ENCODE data around the gene ADGRE2. TPM values are rescaled to one million over a fixed set of nuclear protein-coding genes. Genes with fewer than 3 reads are reported as not detected.
A peak's percentile ranks its signal among the peaks of the same experiment; 100 is the strongest.

Gene ADGRE2
- polyA plus RNA-seq, 4 donors, result 0.37 to 0.69 (median 0.59) TPM

DNA sequence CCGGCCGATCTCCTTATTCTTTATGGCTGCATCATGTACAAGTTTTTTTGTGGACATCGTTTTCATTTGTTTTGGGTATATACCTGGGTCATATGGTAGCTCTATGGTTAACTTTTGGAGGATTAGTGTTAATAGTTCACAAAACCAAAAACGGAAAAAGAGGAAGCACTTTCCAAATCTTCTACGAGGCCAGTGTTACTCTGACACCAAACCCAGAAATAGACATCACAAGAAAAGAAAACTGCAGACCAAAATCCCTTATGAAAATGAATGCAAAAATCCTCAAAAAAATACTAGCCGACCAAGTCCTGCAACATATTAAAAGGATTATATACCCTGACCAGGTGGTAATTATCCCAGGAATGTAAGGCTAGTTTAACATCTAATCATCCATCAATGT, 29.8 kb downstream of the ADGRE2 start:
- DNase-seq (ENCODE audit: low read depth in 4 of 4, low spot score in 2 of 4), result no peak

DNA sequence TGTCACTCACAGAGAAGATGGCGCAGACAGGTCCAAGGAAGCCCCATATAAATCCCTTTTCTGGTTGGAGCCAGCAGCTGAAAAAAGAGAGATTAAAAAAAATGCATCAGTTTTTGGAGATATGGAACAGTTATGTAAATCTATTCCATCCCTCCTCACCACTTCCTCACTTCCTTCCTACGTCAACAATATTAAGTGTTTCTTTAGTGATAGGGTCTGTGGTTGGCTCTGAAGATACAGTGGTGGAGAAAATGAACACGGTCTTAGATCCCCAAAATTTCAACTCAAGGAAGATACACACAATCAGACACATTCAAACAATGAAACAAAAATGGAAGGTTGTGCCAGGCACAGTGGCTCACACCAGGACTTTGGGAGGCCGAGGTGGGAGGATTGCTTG, 31.5 kb downstream of the ADGRE2 start:
- no peak for DNase-seq (ENCODE audit: low read depth in 4 of 4, low spot score in 2 of 4)

DNA sequence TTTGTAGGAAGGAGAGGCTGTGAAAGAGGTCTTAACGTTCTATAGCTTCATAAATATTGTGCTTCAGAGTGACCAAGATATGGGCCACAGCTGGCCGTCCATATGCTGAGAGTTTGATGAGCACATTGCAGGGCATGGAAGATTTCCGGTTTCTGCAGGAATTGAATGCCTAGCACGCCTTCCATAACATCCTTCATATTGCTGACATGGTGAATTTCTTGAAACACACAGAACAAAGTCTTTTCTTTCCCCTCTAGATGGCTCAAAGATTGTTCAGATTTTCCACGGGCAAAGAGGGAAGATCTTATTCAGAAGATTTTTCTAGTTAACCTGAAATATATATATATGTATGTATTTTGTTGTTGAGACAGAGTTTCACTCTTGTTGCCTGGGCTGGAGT, 42.4 kb downstream of the ADGRE2 start:
- DNase-seq (ENCODE audit: low read depth in 4 of 4, low spot score in 2 of 4), result no peak

DNA sequence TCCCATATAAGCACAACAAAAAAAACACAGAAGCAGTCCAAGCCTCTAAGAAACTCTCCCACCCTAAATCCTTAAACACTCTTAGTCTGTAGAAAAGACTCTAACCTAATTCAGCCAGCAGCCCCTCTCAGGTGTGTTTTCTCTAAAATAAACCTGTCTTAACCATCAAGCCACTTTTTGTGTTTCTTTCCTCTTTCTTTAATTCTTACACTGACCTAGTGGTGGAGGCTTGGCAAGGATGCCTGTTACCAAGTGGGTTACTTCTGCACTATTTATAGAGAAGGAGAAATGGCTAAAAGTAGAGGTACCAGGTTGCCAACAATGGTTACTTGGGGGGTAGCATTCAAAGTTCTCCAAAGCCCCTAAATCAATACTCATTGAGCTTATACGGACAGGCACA, 44.8 kb downstream of the ADGRE2 start:
- no peak for DNase-seq (ENCODE audit: low read depth in 4 of 4, low spot score in 2 of 4)

DNA sequence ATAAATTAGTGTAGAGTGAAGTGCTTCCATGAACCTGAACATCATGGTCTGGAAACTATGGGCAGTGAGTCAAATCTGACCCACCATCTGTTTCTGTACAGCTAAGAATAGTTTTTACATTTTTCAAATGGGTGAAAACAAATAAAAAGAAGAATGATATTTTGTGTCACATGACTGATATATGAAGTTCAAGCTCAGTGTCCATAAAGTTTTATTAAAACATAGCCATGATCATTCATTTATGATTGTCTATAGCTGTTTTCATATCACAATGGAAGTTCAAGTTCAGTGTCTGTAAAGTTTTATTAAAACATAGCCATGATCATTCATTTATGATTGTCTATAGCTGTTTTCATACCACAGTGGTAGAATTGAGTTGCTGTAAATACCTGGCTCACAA, 45.9 kb downstream of the ADGRE2 start:
- no peak for DNase-seq (ENCODE audit: low read depth in 4 of 4, low spot score in 2 of 4)

DNA sequence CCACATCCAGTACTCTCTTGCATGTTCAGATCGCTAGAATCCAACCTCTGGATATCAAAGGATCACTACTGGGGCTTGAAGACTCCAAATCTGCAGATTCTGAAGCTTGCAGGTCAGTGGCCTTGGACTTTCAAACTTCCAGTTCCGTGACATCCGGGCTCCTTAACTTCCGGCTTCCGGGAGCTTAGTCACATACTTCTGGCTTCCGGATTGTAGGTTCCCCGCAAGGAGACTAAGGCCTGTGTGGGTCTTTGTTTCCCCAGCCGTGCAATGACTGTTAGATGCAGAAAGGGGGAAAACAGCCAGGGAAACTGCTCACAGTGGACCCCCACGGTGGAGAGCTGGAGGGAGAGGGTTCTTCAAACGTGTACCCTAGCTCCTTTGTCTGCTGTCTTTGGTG, 47.2 kb downstream of the ADGRE2 start:
- no peak for DNase-seq (ENCODE audit: low read depth in 4 of 4, low spot score in 2 of 4)

DNA sequence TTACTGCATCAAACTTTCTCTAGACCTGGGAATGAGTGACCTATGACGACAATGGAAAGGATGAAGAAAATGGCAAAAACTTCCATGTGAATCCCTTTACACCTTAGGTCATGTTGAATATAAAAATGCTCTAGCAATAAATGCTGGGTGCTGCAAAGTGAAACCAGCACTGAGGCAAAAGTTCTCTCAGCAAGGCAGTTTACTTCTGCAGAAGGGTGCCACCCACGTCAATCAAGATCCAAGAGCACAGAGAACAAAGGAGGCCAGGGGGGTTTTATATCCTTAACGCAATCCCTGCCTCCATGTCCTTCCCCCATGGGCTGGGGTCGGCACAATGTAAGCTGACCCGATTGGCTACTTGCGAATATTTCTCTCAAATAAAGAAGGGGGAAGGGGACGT, 49.8 kb downstream of the ADGRE2 start:
- DNase-seq (ENCODE audit: low read depth in 4 of 4, low spot score in 2 of 4), result no peak

DNA sequence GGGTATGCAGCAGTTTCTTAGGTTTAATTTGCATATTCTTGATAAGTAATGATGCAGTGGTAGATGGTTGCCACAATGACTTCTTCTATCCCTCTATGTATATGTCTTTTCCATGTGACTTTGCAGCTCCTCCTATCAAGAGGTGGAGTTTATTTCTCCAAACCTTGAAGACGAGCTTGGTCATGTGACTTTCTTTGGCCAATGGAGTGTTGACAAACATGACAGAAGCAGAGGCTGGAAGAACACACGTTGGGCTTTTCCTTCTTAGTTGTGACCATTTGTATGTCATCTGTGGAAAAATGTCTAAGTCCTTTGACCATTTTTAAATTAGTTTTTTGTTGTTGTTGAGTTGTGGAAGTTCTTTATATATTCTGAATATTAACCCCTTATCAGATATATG, 56.2 kb downstream of the ADGRE2 start:
- no peak for DNase-seq (ENCODE audit: low read depth in 4 of 4, low spot score in 2 of 4)

DNA sequence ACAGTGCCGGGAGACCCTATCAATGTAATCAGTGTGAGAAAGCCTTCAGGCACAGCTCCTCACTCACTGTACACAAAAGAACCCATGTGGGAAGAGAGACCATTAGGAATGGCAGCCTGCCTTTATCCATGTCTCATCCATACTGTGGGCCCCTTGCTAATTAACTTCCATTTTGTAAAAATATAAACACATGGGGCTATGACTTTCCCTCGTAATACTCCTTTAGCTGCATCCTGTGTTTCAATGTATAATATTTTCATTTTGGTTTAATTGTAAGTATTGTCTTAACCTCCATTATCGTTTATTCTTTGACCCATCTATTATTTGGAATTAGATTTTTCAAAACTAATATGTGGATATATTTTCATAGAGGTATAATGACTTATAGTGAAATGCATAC, 59.2 kb downstream of the ADGRE2 start:
- DNase-seq (ENCODE audit: low read depth in 4 of 4, low spot score in 2 of 4), result no peak

DNA sequence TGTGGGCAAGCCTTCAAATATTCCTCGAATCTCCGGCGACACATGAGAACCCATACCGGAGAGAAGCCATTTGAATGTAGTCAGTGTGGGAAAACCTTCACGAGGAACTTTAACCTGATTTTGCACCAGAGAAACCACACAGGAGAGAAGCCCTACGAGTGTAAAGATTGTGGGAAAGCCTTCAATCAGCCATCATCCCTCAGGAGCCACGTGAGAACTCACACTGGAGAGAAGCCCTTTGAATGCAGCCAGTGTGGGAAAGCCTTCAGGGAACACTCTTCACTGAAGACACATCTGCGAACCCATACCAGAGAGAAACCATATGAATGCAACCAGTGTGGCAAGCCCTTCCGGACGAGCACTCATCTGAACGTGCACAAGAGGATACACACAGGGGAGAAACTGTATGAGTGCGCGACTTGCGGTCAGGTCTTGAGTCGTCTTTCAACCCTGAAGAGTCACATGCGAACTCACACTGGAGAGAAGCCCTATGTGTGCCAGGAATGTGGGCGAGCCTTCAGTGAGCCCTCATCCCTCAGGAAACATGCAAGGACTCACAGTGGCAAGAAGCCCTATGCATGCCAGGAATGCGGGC, 59.7 kb downstream of the ADGRE2 start:
- no peak for DNase-seq (ENCODE audit: low read depth in 4 of 4, low spot score in 2 of 4)

DNA sequence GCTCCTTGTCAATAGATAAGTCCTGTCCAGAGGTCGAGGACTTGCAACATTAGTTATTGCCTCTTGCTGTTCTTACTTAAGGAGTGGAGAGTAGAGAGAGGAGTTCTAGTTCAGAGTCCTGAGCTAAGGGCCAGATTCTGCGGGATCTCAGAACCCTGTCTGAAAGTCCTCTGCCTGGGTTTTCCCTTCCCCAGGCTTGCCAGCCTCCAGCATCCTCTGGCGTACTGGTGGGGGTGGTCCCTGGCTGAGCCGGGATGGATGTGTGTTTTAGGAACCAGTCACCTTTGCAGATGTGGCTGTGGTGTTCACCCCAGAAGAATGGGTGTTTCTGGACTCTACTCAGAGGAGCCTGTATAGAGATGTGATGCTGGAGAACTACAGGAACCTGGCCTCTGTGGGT, 62.5 kb downstream of the ADGRE2 start:
- no peak for DNase-seq (ENCODE audit: low read depth in 4 of 4, low spot score in 2 of 4)

DNA sequence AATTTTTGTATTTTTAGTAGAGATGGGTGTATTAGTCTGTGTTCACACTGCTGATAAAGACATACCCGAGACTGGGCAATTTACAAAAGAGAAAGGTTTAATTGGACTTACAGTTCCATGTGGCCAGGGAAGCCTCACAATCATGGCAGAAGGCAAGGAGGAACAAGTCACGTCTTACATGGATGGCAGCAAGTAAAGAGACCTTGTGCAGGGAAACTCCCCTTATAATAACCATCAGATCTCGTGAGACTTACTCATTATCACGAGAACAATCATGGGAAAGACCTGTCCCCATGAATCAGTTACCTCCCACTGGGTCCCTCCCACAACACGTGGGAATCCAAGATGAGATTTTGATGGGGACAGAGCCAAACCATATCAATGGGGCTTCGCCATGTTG, 73.9 kb downstream of the ADGRE2 start:
- no peak for DNase-seq (ENCODE audit: low read depth in 4 of 4, low spot score in 2 of 4)

DNA sequence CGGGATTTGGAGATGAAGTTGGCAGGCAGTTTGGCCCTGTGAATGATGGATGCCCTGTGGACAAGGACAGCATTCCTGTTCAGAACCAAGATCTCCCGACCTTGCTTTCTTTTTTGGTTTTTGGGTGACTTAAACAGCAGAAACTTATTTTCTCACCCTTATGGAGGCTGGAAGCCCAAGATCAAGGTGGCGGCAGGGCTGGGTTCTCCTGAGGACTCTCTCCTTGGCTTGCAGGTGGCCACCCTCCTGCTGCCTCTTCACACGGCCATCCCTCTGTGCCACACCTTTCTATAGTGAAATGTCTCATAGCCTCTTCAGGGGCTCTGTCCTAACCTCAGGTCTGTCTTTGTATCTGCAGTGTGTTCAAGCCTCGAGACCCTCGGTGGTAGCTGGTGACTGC, 74.5 kb downstream of the ADGRE2 start:
- no peak for DNase-seq (ENCODE audit: low read depth in 4 of 4, low spot score in 2 of 4)

DNA sequence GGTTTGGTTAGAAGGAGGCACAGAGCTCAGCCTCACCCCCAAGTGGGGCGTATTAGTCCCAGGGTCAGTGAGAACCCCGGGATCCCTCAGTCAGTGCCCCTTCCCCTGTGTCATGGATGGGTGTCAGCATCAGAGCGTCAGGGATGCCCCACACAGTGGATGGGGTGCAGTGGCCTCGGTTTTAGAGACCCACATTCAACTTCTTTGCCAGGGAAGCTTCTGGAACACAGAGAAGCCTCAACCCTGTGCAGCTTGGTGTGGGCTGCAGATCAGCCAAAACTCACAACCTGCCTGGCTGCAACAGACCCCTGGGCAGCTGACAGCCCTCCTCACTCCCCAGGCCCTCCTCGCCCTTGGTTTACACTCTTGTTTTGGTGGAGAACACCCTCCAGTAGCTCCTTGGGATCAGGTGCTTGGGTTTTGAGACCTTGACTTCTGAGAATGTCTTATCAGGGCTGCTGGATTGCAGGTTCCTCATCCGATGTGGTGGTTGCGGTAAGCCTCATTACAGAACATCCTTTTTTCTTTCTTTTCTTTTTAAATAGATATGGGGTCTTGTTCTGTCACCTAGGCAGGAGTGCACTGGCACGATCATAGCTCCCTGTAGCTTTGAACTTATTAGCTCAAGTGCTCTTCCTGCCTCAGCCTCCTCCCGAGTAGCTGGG, 77.5 kb downstream of the ADGRE2 start:
- DNase-seq (ENCODE audit: low read depth in 4 of 4, low spot score in 2 of 4), result no peak

DNA sequence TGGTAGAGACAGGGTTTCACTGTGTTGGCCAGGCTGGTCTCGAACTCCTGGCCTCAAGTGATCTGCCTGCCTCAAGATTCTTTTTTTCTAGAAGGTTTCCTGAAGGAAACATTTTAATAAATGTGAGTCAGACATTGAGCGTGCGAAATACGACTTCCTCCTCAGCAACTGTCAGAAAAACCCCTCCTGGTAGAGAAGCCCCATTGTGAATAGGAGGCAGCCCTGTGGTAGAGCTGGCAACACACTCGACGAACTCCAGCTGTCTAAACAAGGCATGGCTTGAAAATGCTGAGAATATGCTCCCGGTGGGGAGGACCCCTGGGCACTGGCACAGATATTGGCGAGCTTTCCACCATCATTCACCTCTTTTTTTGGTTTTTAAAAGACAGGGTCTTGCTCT, 78.7 kb downstream of the ADGRE2 start:
- no peak for DNase-seq (ENCODE audit: low read depth in 4 of 4, low spot score in 2 of 4)

DNA sequence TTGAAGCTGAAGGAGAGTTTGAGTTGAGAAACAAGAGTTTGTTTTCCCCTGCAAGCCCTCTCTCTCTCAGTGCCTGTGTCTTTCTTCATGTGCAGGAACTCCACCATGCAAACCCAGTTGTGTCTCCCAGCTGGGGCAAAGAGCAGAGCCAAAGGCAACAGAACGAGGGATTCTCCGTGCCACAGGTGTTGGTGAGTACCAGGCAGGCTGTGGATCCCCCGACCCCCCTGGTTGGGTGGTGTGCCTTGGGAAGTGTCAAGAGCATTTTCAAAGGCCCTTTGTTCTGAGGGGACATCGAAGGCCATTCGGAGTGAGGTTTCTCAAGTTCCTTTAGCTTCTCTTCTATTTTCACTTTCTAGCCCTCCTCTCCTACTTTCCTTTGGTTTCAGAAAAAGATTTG, 82.9 kb downstream of the ADGRE2 start:
- DNase-seq (ENCODE audit: low read depth in 4 of 4, low spot score in 2 of 4), result no peak

DNA sequence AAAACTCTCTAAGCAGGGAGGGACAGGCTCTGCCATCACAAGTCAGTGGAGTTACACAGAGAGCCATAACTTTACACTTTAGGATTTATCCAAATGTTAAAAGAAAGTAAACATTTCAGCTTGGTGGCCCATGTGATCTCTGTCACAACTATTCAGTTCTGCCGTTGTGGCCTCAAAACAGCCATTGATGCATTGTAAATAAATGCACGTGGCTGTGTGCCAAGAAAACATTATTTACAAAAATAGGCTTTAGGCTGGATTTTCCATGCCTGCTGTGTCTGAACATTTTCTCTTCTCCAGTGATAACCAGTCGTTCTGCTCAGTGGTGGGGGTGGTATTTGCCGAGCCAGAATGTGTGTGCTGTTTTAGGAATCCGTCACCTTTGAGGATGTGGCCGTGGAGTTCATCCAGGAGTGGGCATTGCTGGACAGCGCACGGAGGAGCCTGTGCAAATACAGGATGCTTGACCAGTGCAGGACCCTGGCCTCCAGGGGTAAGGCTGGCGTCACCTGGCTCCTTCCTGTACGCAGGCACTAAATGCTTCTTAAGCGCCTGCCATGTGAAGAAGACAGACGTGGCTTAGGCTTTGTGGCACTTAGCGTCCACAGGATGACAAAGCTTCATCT, 83.6 kb downstream of the ADGRE2 start:
- no peak for DNase-seq (ENCODE audit: low read depth in 4 of 4, low spot score in 2 of 4)

DNA sequence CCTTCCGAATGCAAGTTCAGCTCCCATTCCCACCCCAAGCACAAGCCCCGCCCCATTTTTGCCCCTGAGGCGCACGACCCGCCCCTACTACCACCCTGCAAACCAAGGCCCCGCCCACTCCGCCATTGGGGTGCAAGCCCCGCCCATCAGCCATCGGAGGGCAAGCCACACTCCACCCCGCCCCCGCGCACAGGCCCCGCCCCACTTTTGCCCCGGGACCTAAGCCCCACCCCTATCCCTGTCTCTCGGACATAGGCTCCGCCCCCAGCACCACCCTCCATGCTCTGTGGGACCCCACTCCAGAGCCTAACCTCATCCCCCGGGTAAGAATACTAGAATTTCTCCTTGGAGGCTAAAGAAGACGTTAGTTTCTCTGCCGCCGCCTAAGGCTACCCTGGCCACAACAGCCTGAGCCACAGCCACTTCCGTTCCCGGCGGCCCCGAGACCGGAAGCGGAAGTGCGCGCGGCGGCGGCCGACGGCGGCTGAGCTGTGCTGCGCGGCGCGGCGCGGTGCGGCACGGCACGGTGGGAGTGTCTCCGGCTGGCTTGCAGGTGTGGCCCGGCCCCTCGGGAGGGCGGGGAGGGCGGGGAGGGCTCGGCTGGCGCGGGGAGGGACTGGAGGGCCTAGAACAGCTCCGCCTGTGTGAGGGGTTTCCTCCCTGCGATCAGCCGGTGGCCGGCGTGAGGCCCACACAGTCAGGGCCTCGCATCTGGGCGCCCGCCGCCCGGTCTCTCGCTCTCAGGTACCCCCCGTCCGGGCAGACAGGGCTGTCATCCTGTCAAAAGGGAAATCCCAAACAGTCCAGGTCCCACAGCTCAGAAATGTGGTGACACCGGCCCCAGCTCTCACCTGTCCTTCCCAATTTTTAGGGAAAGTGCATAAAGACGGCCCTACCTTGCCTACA, 88.5 kb downstream of the ADGRE2 start, which contains the start of gene ZNF333:
ZNF333 (plus strand) TSS at position 451 of the 906 bp plus-strand sequence. CDS start 3,444 bp downstream, outside the sequence.
- DNase-seq (ENCODE audit: low read depth in 4 of 4, low spot score in 2 of 4), result peak; percentile 72 to 82 (median 75)

DNA sequence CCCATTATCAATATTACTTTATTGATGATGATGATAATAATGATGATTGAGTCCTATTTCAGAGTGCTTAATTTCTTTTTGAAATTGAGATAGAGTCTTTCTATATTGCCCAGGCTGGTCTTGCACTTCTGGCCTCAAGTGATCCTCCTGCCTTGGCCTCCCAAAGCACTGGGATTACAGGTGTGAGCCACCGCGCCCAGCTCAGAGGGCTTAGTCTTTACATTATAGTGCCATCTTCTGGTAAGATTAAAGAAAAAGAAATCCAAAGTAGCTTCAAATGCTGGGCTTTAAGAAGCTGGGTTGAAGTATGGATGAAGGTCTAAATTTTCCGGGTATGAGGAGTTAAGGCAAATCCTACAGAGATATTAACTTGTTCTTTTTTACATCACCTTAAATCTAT, 91.9 kb downstream of the ADGRE2 start:
- DNase-seq (ENCODE audit: low read depth in 4 of 4, low spot score in 2 of 4), result no peak

DNA sequence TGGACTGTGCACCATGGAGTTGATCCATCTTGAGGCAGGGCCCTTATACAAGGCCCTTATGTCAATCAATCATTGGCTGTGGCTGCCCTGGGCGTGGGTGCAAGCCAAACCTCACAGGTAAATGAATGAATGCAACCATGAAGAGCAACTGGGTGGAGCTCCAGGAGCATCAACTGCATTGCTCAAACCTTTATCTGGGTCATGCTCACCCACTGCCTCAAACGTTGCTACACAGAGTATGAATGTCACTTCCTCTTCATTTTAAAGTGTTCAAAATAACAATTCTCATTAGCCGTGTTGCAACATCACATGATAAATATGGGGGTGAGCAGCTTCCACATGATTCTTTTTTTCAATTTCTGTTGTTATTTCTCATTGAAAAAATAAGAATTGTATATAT, 94.9 kb downstream of the ADGRE2 start:
- no peak for DNase-seq (ENCODE audit: low read depth in 4 of 4, low spot score in 2 of 4)

Data from left renal cortex interstitium (tissue), 4 donors.